ENCODE data around the gene NRIP3.
"Not testable (repeated sequence)": the region's sequence is repeated elsewhere in the genome, so short reads cannot be mapped to it uniquely, and the experiment has no call there.

Gene NRIP3

DNA sequence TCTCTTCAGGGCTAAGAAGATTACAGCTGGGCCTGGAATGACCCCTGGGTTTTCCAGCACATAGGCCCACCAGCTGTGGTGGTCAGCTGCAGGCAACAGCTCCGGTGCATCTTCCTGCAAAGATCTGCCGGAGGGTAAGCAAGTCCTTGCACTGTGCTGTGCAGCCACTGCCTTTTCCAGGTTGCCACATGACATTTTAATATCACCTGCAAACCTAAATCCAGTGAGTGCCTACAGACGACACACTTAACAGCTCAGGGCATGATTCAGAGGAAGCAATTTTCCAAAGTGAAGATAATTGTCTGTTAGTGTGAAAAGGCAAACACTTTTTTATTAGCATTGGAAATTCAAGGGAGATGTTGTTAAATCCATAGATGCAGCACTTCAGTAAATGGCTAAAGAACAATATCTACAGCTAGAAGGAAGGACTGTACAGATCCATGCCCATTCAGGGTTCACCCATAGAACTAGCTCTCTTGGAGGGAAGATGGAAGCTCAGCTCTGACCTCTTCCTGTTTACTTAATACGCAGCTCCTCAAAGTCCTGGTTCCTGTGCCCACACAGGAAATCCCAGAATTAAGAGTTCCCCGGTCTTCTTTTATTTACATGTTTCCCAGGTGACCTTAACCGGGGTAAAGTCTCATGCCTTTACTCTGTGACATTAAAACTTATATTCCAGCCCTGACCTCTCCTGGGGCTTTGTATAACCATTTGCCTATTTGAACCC is 13.3 kb upstream of the NRIP3 start:
- Histone ChIP-seq H3K27me3 (ENCODE audit: control insufficient read depth in 1 of 2, insufficient read depth in 2 of 2, low read length in 2 of 2) (no peaks in the 10 kb centered on the region), H3K36me3 (ENCODE audit: control insufficient read depth in 2 of 2, insufficient read depth in 2 of 2, low read length in 2 of 2) (no peaks in the 10 kb centered on the region), H3K9ac (ENCODE audit: low read length in 2 of 2) (no peak overlapping the region), H3K27ac (ENCODE audit: low read length) (no peak overlapping the region), H3K4me3 (ENCODE audit: low read length in 2 of 2) (no peak overlapping the region), H3K9me3 (ENCODE audit: control insufficient read depth in 2 of 2, low read length in 2 of 2) (no peaks in the 10 kb centered on the region), H3K4me1 (ENCODE audit: control insufficient read depth, insufficient read depth, low read length) (peaks cover 22% of the 10 kb centered on the region)

DNA sequence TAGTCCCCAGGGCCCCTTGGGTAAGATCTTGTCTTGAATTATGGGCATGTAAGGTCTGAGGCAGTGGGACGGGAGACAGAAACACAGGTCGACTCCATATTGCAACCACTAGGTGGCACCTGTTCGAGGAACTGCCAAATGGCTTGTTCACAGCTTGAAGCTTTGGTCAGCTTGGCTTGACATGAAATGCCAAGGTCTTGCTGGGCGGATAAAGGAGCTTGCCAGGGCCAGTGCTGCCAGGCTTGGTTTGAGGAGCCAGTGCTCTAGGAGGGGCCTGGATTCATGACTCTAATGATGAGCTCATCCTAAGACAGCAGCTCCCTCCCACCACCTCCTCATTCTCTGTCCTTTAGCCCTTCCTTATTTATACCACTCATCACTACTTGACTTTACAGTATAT is 11.9 kb upstream of the NRIP3 start:
- H3K4me3 ChIP-seq (ENCODE audit: low read length in 2 of 2): no peak overlapping the region
- H3K4me1 ChIP-seq (ENCODE audit: control insufficient read depth, insufficient read depth, low read length): peaks cover 14% of the 10 kb centered on the region
- no peak overlapping the region for H3K9ac ChIP-seq (ENCODE audit: low read length in 2 of 2)
- H3K27ac ChIP-seq (ENCODE audit: low read length): no peak overlapping the region
- H3K27me3 ChIP-seq (ENCODE audit: control insufficient read depth in 1 of 2, insufficient read depth in 2 of 2, low read length in 2 of 2): no peaks in the 10 kb centered on the region
- H3K9me3 ChIP-seq (ENCODE audit: control insufficient read depth in 2 of 2, low read length in 2 of 2): no peaks in the 10 kb centered on the region
- no peaks in the 10 kb centered on the region for H3K36me3 ChIP-seq (ENCODE audit: control insufficient read depth in 2 of 2, insufficient read depth in 2 of 2, low read length in 2 of 2)

DNA sequence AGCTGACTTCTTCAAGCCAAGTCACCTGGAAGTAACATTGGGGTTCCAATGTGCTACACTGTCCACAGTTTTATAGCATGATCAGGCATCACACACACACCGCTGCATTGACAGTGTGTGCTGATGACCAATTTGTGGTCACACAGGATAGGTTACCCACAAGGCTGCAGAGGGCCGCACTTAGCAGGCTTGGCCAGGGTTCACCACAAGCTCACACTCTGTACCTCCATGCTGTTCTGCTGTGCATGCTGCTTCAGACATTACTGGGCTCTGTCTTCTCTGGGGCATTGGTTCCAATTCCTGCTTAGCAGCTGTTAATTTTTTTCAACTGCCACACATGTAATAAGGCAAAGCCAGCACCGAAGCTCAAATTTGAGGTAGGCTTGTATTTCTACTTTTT is 11.0 kb upstream of the NRIP3 start:
- Histone ChIP-seq H3K27ac (ENCODE audit: low read length) (no peak overlapping the region), H3K4me3 (ENCODE audit: low read length in 2 of 2) (no peak overlapping the region), H3K27me3 (ENCODE audit: control insufficient read depth in 1 of 2, insufficient read depth in 2 of 2, low read length in 2 of 2) (no peaks in the 10 kb centered on the region), H3K4me1 (ENCODE audit: control insufficient read depth, insufficient read depth, low read length) (peaks cover 11% of the 10 kb centered on the region), H3K36me3 (ENCODE audit: control insufficient read depth in 2 of 2, insufficient read depth in 2 of 2, low read length in 2 of 2) (no peaks in the 10 kb centered on the region), H3K9me3 (ENCODE audit: control insufficient read depth in 2 of 2, low read length in 2 of 2) (no peaks in the 10 kb centered on the region), H3K9ac (ENCODE audit: low read length in 2 of 2) (no peak overlapping the region)

DNA sequence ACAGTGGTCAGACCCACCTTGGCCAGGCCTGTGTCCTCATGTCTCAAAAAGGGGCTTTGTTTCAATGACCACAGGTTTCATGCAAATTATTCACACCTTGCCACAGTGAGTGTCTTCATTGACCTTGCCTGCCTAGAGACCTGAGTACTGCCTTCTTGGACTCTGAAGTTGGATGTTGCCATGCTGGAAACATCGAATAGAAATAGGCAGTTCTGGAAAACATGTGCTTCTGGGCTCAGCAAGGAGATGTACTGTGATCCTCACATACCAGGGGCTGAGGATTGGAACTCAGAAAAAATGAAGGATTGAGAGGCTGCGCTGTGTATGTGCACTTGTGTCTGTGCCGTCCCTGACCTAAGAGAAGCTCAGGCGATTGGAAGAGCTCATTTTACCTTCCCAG is 9.6 kb upstream of the NRIP3 start:
- Histone ChIP-seq H3K36me3 (ENCODE audit: control insufficient read depth in 2 of 2, insufficient read depth in 2 of 2, low read length in 2 of 2) (no peaks in the 10 kb centered on the region), H3K4me3 (ENCODE audit: low read length in 2 of 2) (no peak overlapping the region), H3K27ac (ENCODE audit: low read length) (no peak overlapping the region), H3K9me3 (ENCODE audit: control insufficient read depth in 2 of 2, low read length in 2 of 2) (no peaks in the 10 kb centered on the region), H3K27me3 (ENCODE audit: control insufficient read depth in 1 of 2, insufficient read depth in 2 of 2, low read length in 2 of 2) (no peaks in the 10 kb centered on the region), H3K9ac (ENCODE audit: low read length in 2 of 2) (no peak overlapping the region), H3K4me1 (ENCODE audit: control insufficient read depth, insufficient read depth, low read length) (peaks cover 11% of the 10 kb centered on the region)

DNA sequence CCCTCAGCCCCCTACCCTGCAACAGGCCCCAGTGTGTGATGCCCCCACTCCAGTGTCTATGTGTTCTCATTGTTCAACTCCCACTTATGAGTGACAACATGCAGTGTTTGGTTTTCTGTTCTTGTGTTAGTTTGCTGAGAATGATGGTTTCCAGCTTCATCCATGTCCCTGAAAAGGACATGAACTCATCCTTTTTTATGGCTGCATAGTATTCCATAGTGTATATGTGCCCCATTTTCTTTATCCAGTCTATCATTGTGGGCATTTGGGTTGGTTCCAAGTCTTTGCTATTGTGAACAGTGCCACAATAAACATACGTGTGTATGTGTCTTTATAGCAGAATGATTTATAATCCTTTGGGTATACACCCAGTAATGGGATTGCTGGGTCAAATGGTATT is 5.7 kb upstream of the NRIP3 start:
- not testable (repeated sequence) for H3K4me1 ChIP-seq (ENCODE audit: control insufficient read depth, insufficient read depth, low read length); H3K4me3 ChIP-seq (ENCODE audit: low read length in 2 of 2); H3K36me3 ChIP-seq (ENCODE audit: control insufficient read depth in 2 of 2, insufficient read depth in 2 of 2, low read length in 2 of 2); H3K27me3 ChIP-seq (ENCODE audit: control insufficient read depth in 1 of 2, insufficient read depth in 2 of 2, low read length in 2 of 2); H3K9me3 ChIP-seq (ENCODE audit: control insufficient read depth in 2 of 2, low read length in 2 of 2); H3K9ac ChIP-seq (ENCODE audit: low read length in 2 of 2); H3K27ac ChIP-seq (ENCODE audit: low read length)

DNA sequence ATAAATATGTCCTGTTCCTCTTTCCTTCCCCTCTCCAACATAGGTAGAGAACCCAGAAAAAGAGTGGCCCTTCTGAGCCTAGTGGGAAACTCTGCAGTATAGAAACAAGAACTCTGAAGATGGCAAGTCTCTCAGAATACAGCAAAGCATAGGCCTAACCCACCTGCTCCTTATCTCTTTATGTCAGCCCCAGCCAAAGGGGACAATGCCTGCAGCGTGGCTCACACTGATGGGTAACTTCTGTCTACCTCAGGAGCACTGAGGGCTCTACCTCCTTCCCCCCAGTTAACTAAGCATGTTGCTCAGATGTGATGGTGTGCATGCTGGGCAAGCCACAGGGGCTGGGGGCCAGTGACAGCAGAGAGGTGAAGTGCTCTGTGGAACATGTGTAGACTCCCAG is 4.9 kb upstream of the NRIP3 start:
- H3K27me3 ChIP-seq (ENCODE audit: control insufficient read depth in 1 of 2, insufficient read depth in 2 of 2, low read length in 2 of 2): no peaks in the 10 kb centered on the region
- no peaks in the 10 kb centered on the region for H3K36me3 ChIP-seq (ENCODE audit: control insufficient read depth in 2 of 2, insufficient read depth in 2 of 2, low read length in 2 of 2)
- peaks cover 9% of the 10 kb centered on the region for H3K4me1 ChIP-seq (ENCODE audit: control insufficient read depth, insufficient read depth, low read length)
- no peak overlapping the region for H3K4me3 ChIP-seq (ENCODE audit: low read length in 2 of 2)
- H3K27ac ChIP-seq (ENCODE audit: low read length): no peak overlapping the region
- no peak overlapping the region for H3K9ac ChIP-seq (ENCODE audit: low read length in 2 of 2)
- no peaks in the 10 kb centered on the region for H3K9me3 ChIP-seq (ENCODE audit: control insufficient read depth in 2 of 2, low read length in 2 of 2)

DNA sequence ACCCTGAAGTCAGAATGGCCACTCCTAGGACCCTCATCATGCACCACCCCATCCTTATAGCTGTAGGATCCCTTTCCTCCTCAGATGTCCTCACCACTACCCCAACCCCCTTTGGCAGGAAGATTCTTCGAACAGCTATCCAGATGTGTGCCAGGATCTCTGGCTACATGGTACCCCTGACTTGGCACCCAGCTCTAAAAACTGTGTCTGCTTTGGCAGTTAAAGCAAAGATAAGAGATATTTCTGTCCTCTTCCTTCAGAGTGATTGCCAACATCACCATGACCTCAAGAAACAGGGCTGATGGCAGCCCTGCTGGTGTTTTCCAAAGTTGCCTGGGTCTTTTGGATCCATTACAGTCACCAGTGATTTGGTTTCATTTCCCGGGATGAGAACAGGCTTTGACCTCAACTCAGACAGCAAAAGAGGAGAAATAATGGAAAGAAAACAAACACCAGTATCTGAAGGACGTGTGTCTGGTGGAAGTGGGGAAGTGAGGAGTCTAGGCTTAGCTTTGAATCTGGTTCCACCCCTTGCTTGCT is 4.3 kb upstream of the NRIP3 start:
- no peak overlapping the region for H3K4me3 ChIP-seq (ENCODE audit: low read length in 2 of 2)
- no peaks in the 10 kb centered on the region for H3K36me3 ChIP-seq (ENCODE audit: control insufficient read depth in 2 of 2, insufficient read depth in 2 of 2, low read length in 2 of 2)
- no peaks in the 10 kb centered on the region for H3K27me3 ChIP-seq (ENCODE audit: control insufficient read depth in 1 of 2, insufficient read depth in 2 of 2, low read length in 2 of 2)
- H3K27ac ChIP-seq (ENCODE audit: low read length): no peak overlapping the region
- H3K9ac ChIP-seq (ENCODE audit: low read length in 2 of 2): no peak overlapping the region
- peaks cover 15% of the 10 kb centered on the region for H3K4me1 ChIP-seq (ENCODE audit: control insufficient read depth, insufficient read depth, low read length)
- no peaks in the 10 kb centered on the region for H3K9me3 ChIP-seq (ENCODE audit: control insufficient read depth in 2 of 2, low read length in 2 of 2)

DNA sequence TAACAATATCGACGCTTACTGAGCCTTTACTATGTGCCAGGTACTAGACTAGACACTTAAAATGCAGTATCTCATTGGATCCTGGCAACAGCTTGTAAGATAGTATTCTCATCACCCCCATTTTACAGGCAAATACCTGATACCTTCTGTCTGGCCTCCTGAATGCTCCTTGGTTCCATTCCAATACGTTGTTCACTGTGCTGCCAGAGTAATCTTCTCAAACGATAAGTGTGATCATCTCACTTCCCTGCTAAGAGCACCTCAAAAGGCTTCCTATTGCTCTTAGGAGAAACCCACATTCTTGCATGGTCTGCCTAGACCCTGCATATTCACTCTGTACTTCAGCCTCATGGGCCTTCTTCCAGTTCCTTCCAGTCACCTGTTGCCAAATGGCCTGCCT is 1.3 kb upstream of the NRIP3 start:
- no peak overlapping the region for H3K4me3 ChIP-seq (ENCODE audit: low read length in 2 of 2)
- H3K4me1 ChIP-seq (ENCODE audit: control insufficient read depth, insufficient read depth, low read length): peaks cover 19% of the 10 kb centered on the region
- no peaks in the 10 kb centered on the region for H3K27me3 ChIP-seq (ENCODE audit: control insufficient read depth in 1 of 2, insufficient read depth in 2 of 2, low read length in 2 of 2)
- H3K9me3 ChIP-seq (ENCODE audit: control insufficient read depth in 2 of 2, low read length in 2 of 2): no peaks in the 10 kb centered on the region
- H3K9ac ChIP-seq (ENCODE audit: low read length in 2 of 2): no peak overlapping the region
- H3K27ac ChIP-seq (ENCODE audit: low read length): no peak overlapping the region
- H3K36me3 ChIP-seq (ENCODE audit: control insufficient read depth in 2 of 2, insufficient read depth in 2 of 2, low read length in 2 of 2): no peaks in the 10 kb centered on the region

DNA sequence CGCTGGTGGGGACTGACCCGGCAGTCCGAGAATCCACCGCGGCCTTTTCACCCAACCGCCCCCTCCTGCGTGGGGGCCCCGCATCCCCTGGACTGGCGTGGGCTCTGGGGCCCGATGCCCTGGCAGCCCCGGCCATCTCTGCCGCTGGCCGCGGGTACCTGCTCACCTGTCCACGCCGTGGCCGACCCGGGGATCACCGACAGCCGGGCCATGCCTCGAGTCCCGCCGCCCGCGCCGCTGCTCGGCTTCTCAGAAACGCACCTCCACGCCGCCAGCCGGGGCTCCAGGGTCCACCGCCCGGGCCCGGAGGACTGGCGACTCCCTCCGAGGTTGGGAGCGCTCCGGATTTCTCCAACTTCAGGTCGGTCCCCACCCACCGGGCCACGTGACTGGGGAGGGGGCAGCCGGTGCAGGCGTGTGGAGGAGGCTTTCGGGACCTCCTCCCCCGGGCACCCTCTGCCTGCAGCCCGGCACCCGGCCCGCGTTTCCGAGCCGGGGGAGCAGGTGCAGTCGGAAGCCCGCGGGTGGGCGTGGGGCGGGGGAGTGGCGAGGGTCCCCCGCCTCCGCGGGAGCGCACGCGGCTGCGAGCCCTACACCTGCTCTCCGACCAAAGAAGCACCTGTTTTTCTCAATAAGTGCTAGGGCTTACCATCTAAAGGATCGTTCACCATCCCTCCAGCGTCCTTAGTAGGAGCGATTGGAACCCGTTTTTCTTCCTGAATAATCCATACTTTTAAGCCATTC is 554 bp upstream of the NRIP3 start:
- Histone ChIP-seq H3K27me3 (ENCODE audit: control insufficient read depth in 1 of 2, insufficient read depth in 2 of 2, low read length in 2 of 2) (no peaks in the 10 kb centered on the region), H3K9me3 (ENCODE audit: control insufficient read depth in 2 of 2, low read length in 2 of 2) (no peaks in the 10 kb centered on the region), H3K4me1 (ENCODE audit: control insufficient read depth, insufficient read depth, low read length) (peaks cover 19% of the 10 kb centered on the region), H3K36me3 (ENCODE audit: control insufficient read depth in 2 of 2, insufficient read depth in 2 of 2, low read length in 2 of 2) (no peaks in the 10 kb centered on the region), H3K4me3 (ENCODE audit: low read length in 2 of 2) (peak overlapping the region in 1 of 2 donors; percentile 72), H3K27ac (ENCODE audit: low read length) (no peak overlapping the region), H3K9ac (ENCODE audit: low read length in 2 of 2) (no peak overlapping the region)

DNA sequence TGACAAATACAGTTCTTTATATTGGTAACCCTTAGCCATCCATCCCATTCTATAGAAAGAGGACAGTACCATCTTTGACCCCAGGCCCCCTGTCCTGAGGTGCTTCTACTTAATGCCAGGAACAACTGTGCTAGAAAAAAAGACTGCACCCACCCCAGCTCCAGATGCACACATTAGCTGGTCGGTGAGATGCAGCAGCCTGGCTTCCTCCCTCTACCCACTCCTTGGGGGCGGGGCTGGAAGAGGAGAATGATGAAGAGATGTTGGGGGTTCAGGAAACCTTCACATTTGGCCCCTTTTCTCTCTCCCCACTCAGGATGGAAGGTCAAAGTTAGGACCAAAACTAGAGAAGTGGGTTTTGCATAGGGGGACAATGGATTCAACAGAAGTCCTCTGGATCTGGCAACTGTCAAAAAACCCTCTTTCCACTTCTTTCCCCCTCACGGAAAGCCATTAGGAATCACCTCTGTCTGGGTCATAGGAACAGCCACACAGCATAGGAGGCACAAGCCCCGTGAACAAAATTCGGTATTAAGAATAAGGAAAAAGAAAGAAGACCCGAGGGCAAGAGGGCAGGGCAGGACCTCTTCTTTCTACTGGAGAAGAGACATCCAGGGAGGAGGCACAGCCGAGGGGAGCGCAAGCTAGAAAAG is 755 bp downstream of the NRIP3 start:
- Histone ChIP-seq H3K27ac (ENCODE audit: low read length) (no peak overlapping the region), H3K4me3 (ENCODE audit: low read length in 2 of 2) (peak overlapping the region; percentile 65 to 72), H3K9ac (ENCODE audit: low read length in 2 of 2) (peak overlapping the region; percentile 0 to 58)

More for the DNA sequence above, 755 bp downstream of the NRIP3 start:
- peaks cover 19% of the 10 kb centered on the region for H3K4me1 ChIP-seq (ENCODE audit: control insufficient read depth, insufficient read depth, low read length)
- no peaks in the 10 kb centered on the region for H3K36me3 ChIP-seq (ENCODE audit: control insufficient read depth in 2 of 2, insufficient read depth in 2 of 2, low read length in 2 of 2)
- H3K27me3 ChIP-seq (ENCODE audit: control insufficient read depth in 1 of 2, insufficient read depth in 2 of 2, low read length in 2 of 2): no peaks in the 10 kb centered on the region
- H3K9me3 ChIP-seq (ENCODE audit: control insufficient read depth in 2 of 2, low read length in 2 of 2): no peaks in the 10 kb centered on the region
